Transverse colon (tissue), 4 donors: ENCODE results near the gene RGS3.

Experiments used
- CTCF ChIP-seq, 5 experiments: fragments of 200-600 bp in 3 of 5; fragments of 450-650 bp in 2 of 5; sonication (generic) in 3 of 5; IDR thresholded peaks; 1 replicate in 2 of 5; 2 replicates in 3 of 5; pipeline ENCODE4 v1.5.1; 2016 to 2017; ENCODE audit warnings: antibody characterized with exemption in 5 of 5, inconsistent platforms in 3 of 5, mild to moderate bottlenecking in 2 of 5, moderate library complexity in 1 of 5
- POLR2A ChIP-seq: fragments of 450-650 bp; IDR thresholded peaks from one replicate; pipeline ENCODE4 v1.6.1; 2016; ENCODE audit warnings: antibody characterized with exemption, mild to moderate bottlenecking, moderate library complexity
- POLR2AphosphoS5 ChIP-seq, 3 donors: sonication (generic); formaldehyde crosslinking; IDR thresholded peaks; one replicate each; pipeline ENCODE4 v1.6.1; 2016; ENCODE audit warnings: antibody characterized with exemption in 3 of 3

GRCh38 chr9:113477058-113477457, 13.5 kb downstream of the RGS3 start:
- no peak for TF ChIP-seq POLR2A
- no peak for TF ChIP-seq CTCF (IDR thresholded peaks at IDR 0.05)
- no peak for TF ChIP-seq POLR2AphosphoS5 (IDR thresholded peaks at IDR 0.05)
